PC-9 (cell line): Measurements from ENCODE around the gene RNF166. TPM values are rescaled to one million over a fixed set of nuclear protein-coding genes. Genes with fewer than 3 reads are reported as not detected.

ENCODE experiments used
- BruUV-seq: library from RNA; stranded (reverse); fragments of 400-500 nt; replicated peaks from 2 replicates; lab custom pipeline; 2021; lab: Mats Ljungman, UMichigan
- CTCF ChIA-PET: fragments of 300-600 bp; sonication (Branson Sonifier 250); formaldehyde crosslinking; loops from one replicate; lab custom pipeline; 2022; ENCODE audit warnings: antibody characterized with exemption; lab: Charles Lee
- POLR2A ChIA-PET: fragments of 300-600 bp; sonication (Branson Sonifier 250); formaldehyde crosslinking; loops from one replicate; lab custom pipeline; 2022; ENCODE audit warnings: antibody characterized with exemption; ENCODE audit not compliant: unreplicated experiment; lab: Charles Lee
- DNase-seq, 2 experiments: peaks; one replicate each; pipeline versions ENCODE4 v3.0.0 to v3.0.0-alpha.2; 2015 to 2022; ENCODE audit warnings: mixed read lengths in 1 of 2
- H2AFZ ChIP-seq: fragments of 200-600 bp; sonication (generic); 2 replicates; pipeline ENCODE4 v1.8.1; 2017; ENCODE audit warnings: antibody characterized with exemption
- H3F3A ChIP-seq: fragments of 200-600 bp; sonication (generic); 2 replicates; pipeline ENCODE4 v1.8.1; 2017; ENCODE audit warnings: antibody characterized with exemption, mild to moderate bottlenecking, low read depth; ENCODE audit not compliant: insufficient read depth
- H3K27ac ChIP-seq: fragments of 200-600 bp; sonication (generic); 2 replicates; pipeline ENCODE4 v1.6.1; 2016; ENCODE audit warnings: mixed run types
- H3K27me3 ChIP-seq: fragments of 200-600 bp; sonication (generic); 2 replicates; pipeline ENCODE4 v1.6.1; 2016; ENCODE audit warnings: low read depth, mixed run types; ENCODE audit not compliant: insufficient read depth
- H3K36me3 ChIP-seq: fragments of 200-600 bp; sonication (generic); 2 replicates; pipeline ENCODE4 v1.6.1; 2016; ENCODE audit warnings: low read depth, mixed run types
- H3K4me1 ChIP-seq: fragments of 200-600 bp; sonication (generic); replicated peaks from 2 replicates; pipeline ENCODE4 v1.6.1; 2016; ENCODE audit warnings: mixed run types; ENCODE audit not compliant: insufficient read depth
- H3K4me2 ChIP-seq: fragments of 200-600 bp; sonication (generic); 2 replicates; pipeline ENCODE4 v1.6.1; 2017; ENCODE audit warnings: mixed run types
- H3K4me3 ChIP-seq: fragments of 200-600 bp; sonication (generic); 2 replicates; pipeline ENCODE4 v1.6.1; 2016; ENCODE audit warnings: mixed run types
- H3K79me2 ChIP-seq: fragments of 200-600 bp; sonication (generic); 2 replicates; pipeline ENCODE4 v1.6.1; 2017; ENCODE audit warnings: low read depth, mixed run types
- H3K9me2 ChIP-seq: fragments of 200-600 bp; sonication (generic); 2 replicates; pipeline ENCODE4 v1.8.1; 2017; ENCODE audit warnings: mild to moderate bottlenecking; ENCODE audit not compliant: insufficient read depth
- H3K9me3 ChIP-seq: fragments of 200-600 bp; sonication (generic); 2 replicates; pipeline ENCODE4 v1.8.1; 2016; ENCODE audit warnings: low read depth; ENCODE audit not compliant: insufficient read depth
- H4K20me1 ChIP-seq: fragments of 200-600 bp; sonication (generic); 2 replicates; pipeline ENCODE4 v1.8.1; 2017; ENCODE audit not compliant: insufficient read depth
- CTCF ChIP-seq: fragments of 200-600 bp; sonication (generic); conservative IDR thresholded peaks from 2 replicates; pipeline ENCODE4 v1.6.1; 2017; ENCODE audit warnings: mixed run types, antibody characterized with exemption, mild to moderate bottlenecking, moderate library complexity
- EZH2 ChIP-seq: fragments of 200-600 bp; sonication (generic); IDR thresholded peaks from 2 replicates; pipeline ENCODE4 v1.8.0; 2017; ENCODE audit warnings: antibody characterized with exemption, low read depth
- intact Hi-C: fragments of 100-400 bp; cut with micrococcal nuclease; formaldehyde crosslinking; loops from one replicate; pipeline ENCODE4 v1.10.0; 2022; ENCODE audit not compliant: unreplicated experiment
- total RNA-seq: library from RNA; stranded (reverse); gene quantifications from 2 replicates; pipeline ENCODE4 v1.2.3, GENCODE V29; 2021

RNF166 gene
- total RNA-seq, 1 experiment from 2014 or later, result 29.4 TPM

GRCh38 chr16:88714420-88715302, 8.5 kb upstream of the RNF166 start:
- Histone ChIP-seq H3K36me3 (peaks cover 2% of the 10 kb centered on the region; the same call in 1 of the 2 replicates), H2AFZ (no peak overlapping the region), H4K20me1 (peaks cover 21% of the 10 kb centered on the region), H3F3A (peaks cover 28% of the 10 kb centered on the region; the same call in 1 of the 2 replicates), H3K4me2 (no peak overlapping the region), H3K9me3 (no peaks in the 10 kb centered on the region), H3K79me2 (no peaks in the 10 kb centered on the region), H3K4me1 (no peaks in the 10 kb centered on the region), H3K9me2 (no peaks in the 10 kb centered on the region), H3K27ac (no peak overlapping the region), H3K4me3 (no peak overlapping the region), H3K27me3 (no peaks in the 10 kb centered on the region)
- BruUV-seq, result no TSS peak
- CTCF ChIA-PET, result interaction anchor here (0.7 kb wide), 1 partner anchor 58 kb away, joined by 4 read pairs; no protein-coding TSS in a partner anchor
- POLR2A ChIA-PET, result no interaction called here
- DNase-seq, result no peak
- intact Hi-C loops, result no loop called here
- TF ChIP-seq EZH2 (no peak), CTCF (no peak)

GRCh38 chr16:88713568-88714419, 7.6 kb upstream of the RNF166 start:
- Histone ChIP-seq H3K36me3 (no peaks in the 10 kb centered on the region; the same call in 1 of the 2 replicates), H3K27me3 (no peaks in the 10 kb centered on the region), H3K4me1 (no peaks in the 10 kb centered on the region), H3K27ac (no peak overlapping the region), H3K9me3 (no peaks in the 10 kb centered on the region), H3K4me2 (no peak overlapping the region), H3F3A (peaks cover 25% of the 10 kb centered on the region; the same call in 1 of the 2 replicates), H3K9me2 (no peaks in the 10 kb centered on the region), H3K4me3 (no peak overlapping the region), H2AFZ (no peak overlapping the region), H4K20me1 (peaks cover 21% of the 10 kb centered on the region), H3K79me2 (no peaks in the 10 kb centered on the region)
- CTCF ChIA-PET, result no interaction called here
- intact Hi-C loops, result no loop called here
- POLR2A ChIA-PET, result no interaction called here
- no peak for DNase-seq
- no TSS peak for BruUV-seq
- TF ChIP-seq EZH2 (no peak), CTCF (no peak)

DNA sequence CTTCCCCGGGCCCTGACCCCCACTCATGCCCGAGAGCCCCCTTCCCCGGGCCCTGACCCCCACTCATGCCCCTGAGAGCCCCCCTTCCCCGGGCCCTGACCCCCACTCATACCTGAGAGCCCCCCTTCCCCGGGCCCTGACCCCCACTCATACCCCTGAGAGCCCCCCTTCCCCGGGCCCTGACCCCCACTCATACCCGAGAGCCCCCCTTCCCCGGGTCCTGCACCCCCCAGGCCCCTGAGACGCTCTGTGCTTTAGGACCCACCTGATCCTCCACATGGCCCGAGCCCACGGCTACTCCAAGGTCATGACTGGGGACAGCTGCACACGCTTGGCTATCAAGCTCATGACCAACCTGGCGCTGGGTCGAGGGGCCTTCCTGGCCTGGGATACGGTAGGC, 6.8 kb upstream of the RNF166 start:
- Histone ChIP-seq H3K9me3 (no peaks in the 10 kb centered on the region), H4K20me1 (peaks cover 14% of the 10 kb centered on the region), H3K36me3 (no peaks in the 10 kb centered on the region; the same call in 1 of the 2 replicates), H3K27me3 (no peaks in the 10 kb centered on the region), H3K4me1 (no peaks in the 10 kb centered on the region), H3K4me2 (no peak overlapping the region), H3K79me2 (no peaks in the 10 kb centered on the region), H3K9me2 (no peaks in the 10 kb centered on the region), H3K27ac (no peak overlapping the region), H2AFZ (no peak overlapping the region), H3F3A (peaks cover 24% of the 10 kb centered on the region; the same call in 1 of the 2 replicates), H3K4me3 (no peak overlapping the region)
- POLR2A ChIA-PET, result no interaction called here
- no peak for TF ChIP-seq CTCF
- TF ChIP-seq EZH2, result no peak
- DNase-seq, result no peak
- no TSS peak for BruUV-seq
- intact Hi-C loops, result no loop called here
- CTCF ChIA-PET, result no interaction called here
